Fibroblast of mammary gland (primary cell): ENCODE measurements around the gene DPF3.

Experiments used
- DNase-seq: peaks from one replicate; pipeline ENCODE4 v3.0.0-alpha.2; 2010; ENCODE audit warnings: low read depth
- H3K4me3 ChIP-seq: 2 replicates; pipeline ENCODE4 v1.5.1; 2011; ENCODE audit warnings: low read depth, mild to moderate bottlenecking, low read length, moderate library complexity; ENCODE audit not compliant: control insufficient read depth
- TF ChIP-seq, protein P1 (sequence below): conservative IDR thresholded peaks from 2 replicates; pipeline ENCODE4 v1.5.1; 2011; ENCODE audit warnings: low read depth, low read length, inconsistent platforms; ENCODE audit not compliant: control insufficient read depth, insufficient read depth

Gene DPF3

GRCh38 chr14:72688990-72689671, 204.8 kb downstream of the DPF3 start:
- H3K4me3 ChIP-seq, result no peak overlapping the region
- no peak for DNase-seq
- TF ChIP-seq, protein P1, sequence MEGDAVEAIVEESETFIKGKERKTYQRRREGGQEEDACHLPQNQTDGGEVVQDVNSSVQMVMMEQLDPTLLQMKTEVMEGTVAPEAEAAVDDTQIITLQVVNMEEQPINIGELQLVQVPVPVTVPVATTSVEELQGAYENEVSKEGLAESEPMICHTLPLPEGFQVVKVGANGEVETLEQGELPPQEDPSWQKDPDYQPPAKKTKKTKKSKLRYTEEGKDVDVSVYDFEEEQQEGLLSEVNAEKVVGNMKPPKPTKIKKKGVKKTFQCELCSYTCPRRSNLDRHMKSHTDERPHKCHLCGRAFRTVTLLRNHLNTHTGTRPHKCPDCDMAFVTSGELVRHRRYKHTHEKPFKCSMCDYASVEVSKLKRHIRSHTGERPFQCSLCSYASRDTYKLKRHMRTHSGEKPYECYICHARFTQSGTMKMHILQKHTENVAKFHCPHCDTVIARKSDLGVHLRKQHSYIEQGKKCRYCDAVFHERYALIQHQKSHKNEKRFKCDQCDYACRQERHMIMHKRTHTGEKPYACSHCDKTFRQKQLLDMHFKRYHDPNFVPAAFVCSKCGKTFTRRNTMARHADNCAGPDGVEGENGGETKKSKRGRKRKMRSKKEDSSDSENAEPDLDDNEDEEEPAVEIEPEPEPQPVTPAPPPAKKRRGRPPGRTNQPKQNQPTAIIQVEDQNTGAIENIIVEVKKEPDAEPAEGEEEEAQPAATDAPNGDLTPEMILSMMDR, result no peak

DNA sequence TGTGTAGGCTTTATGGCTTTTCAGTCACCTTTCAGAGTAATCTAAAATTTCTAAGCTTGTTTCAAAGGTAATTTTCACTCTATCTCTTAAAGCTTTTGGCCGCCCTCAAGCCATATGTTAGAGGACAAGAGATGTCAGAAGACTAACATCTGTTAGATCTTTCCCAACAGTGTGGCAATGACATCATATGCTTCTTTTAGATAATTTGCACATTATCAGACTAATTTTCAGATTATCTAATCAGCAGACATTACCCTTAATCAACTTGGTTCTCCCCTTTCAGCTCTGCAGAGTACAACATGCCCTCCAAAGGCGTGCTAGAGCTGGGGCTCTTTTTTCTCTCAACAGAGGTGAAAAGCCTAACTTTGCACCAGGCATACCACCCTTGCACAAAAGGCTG, 207.1 kb downstream of the DPF3 start:
- TF ChIP-seq, protein P1, result no peak
- no peak for DNase-seq
- no peak overlapping the region for H3K4me3 ChIP-seq

DNA sequence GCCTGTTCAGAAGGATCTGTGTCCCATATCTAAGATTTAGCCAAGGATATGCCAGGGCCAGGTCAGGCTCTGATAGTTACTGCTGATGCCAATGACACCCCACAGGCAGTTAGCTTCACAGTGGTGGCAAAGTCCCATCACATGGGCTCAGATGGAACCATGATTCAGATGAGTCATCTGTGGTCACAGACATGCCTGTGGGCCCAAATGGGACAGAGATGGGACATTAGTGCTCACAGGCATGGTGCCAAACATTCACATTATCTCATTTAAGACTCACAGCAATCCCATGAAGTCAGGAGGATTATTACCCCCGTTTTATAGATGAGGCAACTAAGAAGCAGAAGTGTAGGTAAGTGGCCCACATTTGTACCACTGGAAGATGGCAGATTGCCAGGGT, 207.8 kb downstream of the DPF3 start:
- TF ChIP-seq, protein P1, result no peak
- no peak overlapping the region for H3K4me3 ChIP-seq
- no peak for DNase-seq

DNA sequence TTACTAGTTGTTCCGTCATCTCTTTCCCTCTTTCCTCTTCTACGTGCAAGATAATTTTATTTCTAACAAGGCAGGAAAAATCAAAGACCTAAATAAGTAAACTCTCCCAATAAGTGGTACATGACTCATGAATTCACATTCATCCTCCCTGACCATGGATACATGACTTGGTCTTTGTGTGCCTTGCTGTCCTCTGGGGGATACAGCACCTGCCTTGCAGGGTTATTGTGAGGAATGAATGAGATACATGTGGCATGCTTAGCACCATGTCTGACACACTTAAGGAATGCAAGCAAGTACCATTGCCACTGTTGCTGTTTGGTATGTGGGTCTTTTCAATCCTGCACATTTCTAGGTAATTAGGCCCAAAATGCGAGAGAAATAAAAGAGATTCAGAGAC, 208.4 kb downstream of the DPF3 start:
- TF ChIP-seq, protein P1, result no peak
- no peak for DNase-seq
- no peak overlapping the region for H3K4me3 ChIP-seq

DNA sequence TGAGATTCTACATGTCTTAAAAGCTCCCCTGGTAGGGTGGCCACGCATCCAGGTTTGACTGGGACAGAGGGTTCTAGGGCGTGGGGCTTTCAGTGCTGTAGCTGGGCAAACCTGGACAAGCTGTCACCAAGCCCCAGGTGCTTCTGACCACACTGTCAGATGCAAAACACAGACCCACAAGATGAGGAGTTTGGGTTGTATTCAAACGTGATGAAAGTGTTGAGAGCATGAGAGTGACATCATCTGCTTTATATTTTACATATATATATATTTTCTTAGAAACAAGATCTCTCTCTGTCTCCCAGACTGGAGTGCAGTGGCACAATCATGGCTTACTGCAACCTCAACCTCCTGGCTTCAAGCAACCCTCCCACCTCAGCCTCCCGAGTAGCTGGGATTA, 210.1 kb downstream of the DPF3 start:
- TF ChIP-seq, protein P1, result no peak
- H3K4me3 ChIP-seq, result no peak overlapping the region
- DNase-seq, result no peak

GRCh38 chr14:72682188-72682587, 211.7 kb downstream of the DPF3 start:
- DNase-seq, result peak; percentile 76
- TF ChIP-seq, protein P1, result no peak
- H3K4me3 ChIP-seq, result no peak overlapping the region
